ENCODE data around the gene KRT76. TPM values are rescaled to one million over a fixed set of nuclear protein-coding genes. Genes with fewer than 3 reads are reported as not detected.

The KRT76 gene
- polyA plus RNA-seq, 12 donors, result not detected

GRCh38 chr12:52735106-52735505 is 42.0 kb downstream of the KRT76 start:
- no peak for DNase-seq

- DNase-seq, result no peak
Observed at GRCh38 chr12:52730793-52731192, 46.4 kb downstream of the KRT76 start.

DNA sequence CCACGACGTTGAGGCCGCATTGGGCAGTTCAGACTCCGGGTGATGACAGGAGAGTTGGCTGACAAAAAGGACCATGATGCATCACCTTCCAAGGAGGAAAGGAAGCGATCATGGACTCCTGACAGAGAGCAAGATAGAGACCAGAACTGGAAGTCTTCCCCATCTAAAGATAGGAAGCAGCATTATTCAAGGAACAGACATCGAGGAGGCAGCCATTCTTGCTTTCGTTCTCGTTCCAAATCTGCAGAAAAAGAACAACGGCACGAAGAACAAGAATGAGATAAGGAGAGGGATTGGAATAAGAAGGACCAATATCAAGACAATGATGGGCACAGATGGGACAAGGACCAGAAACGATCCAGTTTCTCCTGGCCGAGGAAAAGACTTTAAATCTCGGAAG is 46.8 kb downstream of the KRT76 start:
- DNase-seq, result no peak

DNA sequence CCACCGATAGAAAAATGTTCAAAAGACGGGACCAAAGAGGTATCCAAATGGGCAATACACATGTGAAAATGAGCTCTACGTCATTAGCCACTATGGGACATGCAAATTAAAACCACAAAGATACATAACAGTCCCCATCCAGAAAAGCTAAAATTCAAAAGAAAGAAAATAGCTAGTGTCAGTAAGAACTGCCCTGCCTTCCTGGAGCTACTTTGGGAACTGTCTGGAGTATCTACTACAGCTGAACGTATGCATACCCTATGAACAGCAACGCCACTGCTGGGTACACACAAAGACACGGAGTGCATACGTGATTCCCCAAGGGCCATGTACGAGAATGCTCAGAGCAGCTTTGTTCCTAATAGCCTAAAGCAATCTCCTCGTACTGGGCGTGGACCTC is 48.0 kb downstream of the KRT76 start:
- DNase-seq, result no peak

DNA sequence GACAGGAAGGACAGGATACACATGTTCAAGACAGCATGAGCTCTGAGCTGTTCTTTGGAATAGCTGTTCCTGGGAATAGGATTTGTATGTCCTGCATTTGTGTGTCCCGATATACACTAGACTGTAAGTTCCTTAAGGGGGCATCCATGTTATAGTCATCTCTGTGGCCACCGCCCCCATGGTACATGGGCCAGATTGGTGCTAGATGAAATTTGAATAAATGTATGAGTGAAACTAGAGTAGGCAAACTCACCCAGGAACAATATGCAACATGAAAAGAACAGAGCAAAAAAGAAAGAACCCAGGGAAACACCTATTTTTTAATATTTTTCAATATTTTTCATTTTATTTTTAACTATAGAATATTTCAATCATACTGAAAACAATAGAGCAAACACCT is 48.8 kb downstream of the KRT76 start:
- DNase-seq, result no peak

DNA sequence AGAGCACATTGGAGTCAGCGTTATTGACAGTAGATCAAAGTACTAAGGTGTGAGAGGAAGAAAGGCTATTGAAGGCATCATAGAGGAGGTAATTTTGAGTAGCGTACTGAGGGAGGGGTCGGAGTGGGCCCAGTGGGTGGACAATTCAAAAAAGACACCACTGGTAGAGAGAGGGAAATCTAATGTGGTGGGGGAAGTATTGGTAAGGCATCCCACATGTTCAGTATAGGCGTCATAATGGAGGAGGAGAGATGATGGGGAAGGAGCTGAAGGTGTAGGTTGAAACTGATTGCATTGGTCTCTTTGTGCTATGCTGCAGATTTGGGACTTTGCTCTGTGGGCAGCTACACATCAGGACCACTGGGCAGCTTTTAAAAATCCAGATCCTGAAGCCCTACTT is 50.1 kb downstream of the KRT76 start:
- DNase-seq, result no peak

DNA sequence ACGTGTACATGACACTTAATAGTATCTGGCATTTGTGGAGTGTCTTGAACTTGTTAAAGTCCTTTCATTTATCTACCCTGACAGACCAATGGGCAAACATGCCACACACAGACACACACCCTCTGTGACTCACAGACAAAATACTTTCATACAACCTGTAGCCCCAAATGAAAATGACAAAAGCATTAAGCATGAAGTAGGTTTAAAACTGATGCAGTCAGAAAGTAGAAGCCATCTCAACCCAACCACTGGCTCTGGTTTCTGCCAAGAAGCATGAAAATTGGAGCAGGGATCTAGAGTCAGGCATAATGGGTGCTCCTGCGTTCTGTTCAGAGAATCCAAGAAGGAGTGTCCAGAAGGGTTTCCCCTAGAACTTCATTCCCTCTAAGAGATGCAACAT is 50.7 kb downstream of the KRT76 start:
- DNase-seq, result no peak

- DNase-seq, result no peak
Observed at GRCh38 chr12:52724384-52724783, 52.8 kb downstream of the KRT76 start.

DNA sequence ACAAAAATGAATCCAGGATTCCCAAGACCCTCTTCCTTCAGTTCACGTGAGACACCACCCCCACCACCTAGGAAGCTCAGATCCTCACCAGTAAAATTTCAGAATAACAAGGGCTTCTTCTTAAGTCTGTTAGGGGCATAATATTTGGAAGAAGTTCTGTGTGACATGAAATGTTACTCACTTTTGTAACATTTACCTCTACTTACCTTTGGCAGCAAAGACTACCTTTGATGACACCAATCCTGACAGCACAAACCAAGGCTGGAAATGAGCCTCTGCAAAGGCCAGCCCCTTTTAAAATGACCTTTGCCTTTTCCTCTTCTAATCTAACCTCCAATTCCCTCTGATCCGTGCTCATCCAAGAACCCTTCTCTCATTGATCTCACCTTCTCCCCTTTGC is 54.5 kb downstream of the KRT76 start:
- no peak for DNase-seq

- no peak for DNase-seq
Observed at GRCh38 chr12:52721838-52722470, 55.2 kb downstream of the KRT76 start.

DNA sequence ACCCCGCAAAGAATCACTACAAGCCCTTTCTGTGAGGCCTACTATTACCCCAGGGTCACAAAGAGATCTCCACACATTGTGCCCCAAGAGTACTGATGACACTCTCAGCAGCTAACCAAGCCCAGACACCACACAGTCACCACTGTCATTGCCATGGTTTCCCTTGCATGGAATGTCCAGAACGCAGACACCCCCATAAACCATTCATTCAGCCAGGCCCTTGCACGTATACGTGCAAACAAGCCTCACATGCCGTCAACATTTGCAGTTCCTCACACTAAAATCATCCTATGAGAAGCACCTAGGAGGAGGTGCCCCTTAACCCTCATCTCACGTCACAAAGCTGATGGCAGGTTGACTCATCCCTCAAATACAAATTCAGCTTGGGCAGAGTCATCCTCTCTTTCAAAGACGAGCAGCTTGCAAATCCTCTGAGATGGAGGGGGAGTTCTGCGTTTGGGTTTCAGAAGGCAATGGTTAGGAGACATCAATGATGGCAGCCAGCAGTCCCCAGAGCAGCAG is 56.7 kb downstream of the KRT76 start:
- DNase-seq, result no peak

Other genes starting within 250 kb of the KRT76 start
- under 1 TPM in 2 of 12 donors, not detected in 10; 0.08 TPM for gene KRT71, start 224.2 kb downstream of the KRT76 start, polyA plus RNA-seq (ENCODE audit: insufficient read length in 12 of 12)
- gene KRT74, start 203.5 kb downstream of the KRT76 start, polyA plus RNA-seq (ENCODE audit: insufficient read length in 12 of 12), result under 1 TPM in 3 of 12 donors, not detected in 9; 0.15 to 0.25 (median 0.21) TPM
- gene KRT72, start 175.9 kb downstream of the KRT76 start, polyA plus RNA-seq (ENCODE audit: insufficient read length in 12 of 12), result under 1 TPM in 3 of 12 donors, not detected in 9; 0.11 to 0.26 (median 0.12) TPM
- under 1 TPM in 2 of 12 donors, not detected in 10; 0.05 to 0.15 TPM for gene KRT73, start 158.8 kb downstream of the KRT76 start, polyA plus RNA-seq (ENCODE audit: insufficient read length in 12 of 12)
- under 1 TPM in 3 of 12 donors, not detected in 9; 0.58 to 0.75 (median 0.61) TPM for gene KRT2, start 125.1 kb downstream of the KRT76 start, polyA plus RNA-seq (ENCODE audit: insufficient read length in 12 of 12)
- gene KRT1, start 96.9 kb downstream of the KRT76 start, polyA plus RNA-seq (ENCODE audit: insufficient read length in 12 of 12), result 1,000 to 10,000 TPM in 1 of 12 donors, 100 to 1,000 TPM in 2, 1 to 10 TPM in 2, under 1 TPM in 5, not detected in 2; 0.17 to 1,255 (median 2.6) TPM
- gene KRT77, start 73.8 kb downstream of the KRT76 start, polyA plus RNA-seq (ENCODE audit: insufficient read length in 12 of 12), result 1 to 10 TPM in 2 of 12 donors, under 1 TPM in 3, not detected in 7; 0.04 to 4.6 (median 0.60) TPM
- under 1 TPM in 2 of 12 donors, not detected in 10; 0.31 to 0.77 TPM for gene KRT3, start 18.8 kb upstream of the KRT76 start, polyA plus RNA-seq (ENCODE audit: insufficient read length in 12 of 12)
- 100 to 1,000 TPM in 3 of 12 donors, 10 to 100 TPM in 1, 1 to 10 TPM in 1, under 1 TPM in 1, not detected in 6; 0.23 to 677 (median 88.5) TPM for gene KRT4, start 36.8 kb upstream of the KRT76 start, polyA plus RNA-seq (ENCODE audit: insufficient read length in 12 of 12)
- gene KRT79, start 57.0 kb upstream of the KRT76 start, polyA plus RNA-seq (ENCODE audit: insufficient read length in 12 of 12), result under 1 TPM in 1 of 12 donors, not detected in 11; 0.11 TPM
- 10 to 100 TPM in 1 of 12 donors, 1 to 10 TPM in 2, under 1 TPM in 2, not detected in 7; 0.08 to 12.6 (median 2.4) TPM for gene KRT78, start 71.6 kb upstream of the KRT76 start, polyA plus RNA-seq (ENCODE audit: insufficient read length in 12 of 12)
- 100 to 1,000 TPM in 1 of 12 donors, 10 to 100 TPM in 3, 1 to 10 TPM in 7, not detected in 1; 2.2 to 208 (median 3.1) TPM for gene KRT8, start 127.7 kb upstream of the KRT76 start, polyA plus RNA-seq (ENCODE audit: insufficient read length in 12 of 12)
- 10 to 100 TPM in 3 of 12 donors, 1 to 10 TPM in 8, not detected in 1; 2.5 to 92.0 (median 5.5) TPM for gene KRT18, start 171.8 kb upstream of the KRT76 start, polyA plus RNA-seq (ENCODE audit: insufficient read length in 12 of 12)
- 100 to 1,000 TPM; 256 to 501 (median 413) TPM for gene EIF4B, start 229.1 kb upstream of the KRT76 start, polyA plus RNA-seq (ENCODE audit: insufficient read length in 12 of 12)

Measured in muscle of arm (tissue), 12 donors.